ENCODE results near the gene HSF2BP.
"Not testable (repeated sequence)": the region's sequence is repeated elsewhere in the genome, so short reads cannot be mapped to it uniquely, and the experiment has no call there.

HSF2BP gene

GRCh38 chr21:43596616-43597015 is 62.7 kb downstream of the HSF2BP start:
- no peak for DNase-seq

- not testable (repeated sequence) for DNase-seq
These were observed 63.5 kb downstream of the HSF2BP start for GRCh38 chr21:43595769-43596168.

- no peak for DNase-seq
These were observed 66.2 kb downstream of the HSF2BP start for GRCh38 chr21:43593078-43593477.

GRCh38 chr21:43591571-43591970 is 67.7 kb downstream of the HSF2BP start:
- DNase-seq, result no peak

GRCh38 chr21:43590194-43590593 is 69.1 kb downstream of the HSF2BP start:
- DNase-seq, result no peak

GRCh38 chr21:43588957-43589356 is 70.3 kb downstream of the HSF2BP start:
- DNase-seq, result no peak

- no peak for DNase-seq
These were observed 73.3 kb downstream of the HSF2BP start for GRCh38 chr21:43585924-43586413.

GRCh38 chr21:43585514-43585913 is 73.8 kb downstream of the HSF2BP start:
- no peak for DNase-seq

- no peak for DNase-seq
These were observed 77.8 kb downstream of the HSF2BP start for GRCh38 chr21:43581453-43581852.

- DNase-seq, result no peak
These were observed 80.5 kb downstream of the HSF2BP start for GRCh38 chr21:43578677-43579303.

- no peak for DNase-seq
These were observed 83.8 kb downstream of the HSF2BP start for GRCh38 chr21:43575473-43575844.

- DNase-seq, result no peak
These were observed 84.4 kb downstream of the HSF2BP start for GRCh38 chr21:43574741-43575472.

GRCh38 chr21:43573921-43574320 is 85.4 kb downstream of the HSF2BP start:
- no peak for DNase-seq

GRCh38 chr21:43572446-43572845 is 86.8 kb downstream of the HSF2BP start:
- peak; percentile 33 for DNase-seq

GRCh38 chr21:43571976-43572375 is 87.3 kb downstream of the HSF2BP start:
- no peak for DNase-seq

- not testable (repeated sequence) for DNase-seq
These were observed 89.1 kb downstream of the HSF2BP start for GRCh38 chr21:43570195-43570594.

GRCh38 chr21:43562451-43562850 is 96.8 kb downstream of the HSF2BP start:
- DNase-seq, result not testable (repeated sequence)

- not testable (repeated sequence) for DNase-seq
These were observed 118.7 kb downstream of the HSF2BP start for GRCh38 chr21:43540561-43540960.

GRCh38 chr21:43522495-43523131 is 136.7 kb downstream of the HSF2BP start:
- DNase-seq, result not testable (repeated sequence)

GRCh38 chr21:43517701-43518100 is 141.6 kb downstream of the HSF2BP start:
- not testable (repeated sequence) for DNase-seq

- DNase-seq, result not testable (repeated sequence)
These were observed 142.2 kb downstream of the HSF2BP start for GRCh38 chr21:43516860-43517627.

- DNase-seq, result not testable (repeated sequence)
These were observed 142.9 kb downstream of the HSF2BP start for GRCh38 chr21:43516295-43516847.

GRCh38 chr21:43514834-43515233 is 144.5 kb downstream of the HSF2BP start:
- DNase-seq, result not testable (repeated sequence)

Data from NCI-H345 (cell line).